WTC11 (cell line): ENCODE data around the gene PRR20A. TPM values are rescaled to one million over a fixed set of nuclear protein-coding genes. Genes with fewer than 3 reads are reported as not detected.
"Not testable (repeated sequence)": the region's sequence is repeated elsewhere in the genome, so short reads cannot be mapped to it uniquely, and the experiment has no call there.

ENCODE experiments used
- ATAC-seq: fragments of 200-7000 bp; cut with Tn5 transposase; 2 replicates; pipeline ENCODE4 v1.10.0; 2021; ENCODE audit warnings: mild to moderate bottlenecking, moderate library complexity
- CTCF ChIA-PET: fragments of 300-600 bp; sonication (Branson Sonifier 250); formaldehyde crosslinking; loops from one replicate; lab custom pipeline; 2021; ENCODE audit warnings: antibody characterized with exemption; lab: Charles Lee
- POLR2A ChIA-PET: fragments of 350-600 bp; sonication (Branson Sonifier 250); formaldehyde crosslinking; loops from one replicate; lab custom pipeline; 2021; ENCODE audit warnings: antibody characterized with exemption; lab: Charles Lee
- DNase-seq: peaks from one replicate; pipeline ENCODE4 v3.0.0; 2021; ENCODE audit warnings: low spot score
- H3K27ac Mint-ChIP-seq: 2 replicates; pipeline ENCODE4 v1.8.0; 2021; ENCODE audit warnings: mixed read lengths
- H3K27me3 Mint-ChIP-seq: 2 replicates; pipeline ENCODE4 v1.8.0; 2021; ENCODE audit warnings: low read depth, mild to moderate bottlenecking, moderate library complexity, mixed read lengths
- H3K36me3 Mint-ChIP-seq: 2 replicates; pipeline ENCODE4 v1.8.0; 2021; ENCODE audit warnings: mixed read lengths
- H3K4me1 Mint-ChIP-seq: 2 replicates; pipeline ENCODE4 v1.8.0; 2022; ENCODE audit warnings: mixed read lengths
- H3K4me3 Mint-ChIP-seq: 2 replicates; pipeline ENCODE4 v1.8.0; 2021; ENCODE audit warnings: mild to moderate bottlenecking, moderate library complexity, mixed read lengths
- H3K9me3 Mint-ChIP-seq: 2 replicates; pipeline ENCODE4 v1.8.0; 2021; ENCODE audit warnings: mixed read lengths
- ATF1 ChIP-seq: sonication (generic); formaldehyde crosslinking; IDR thresholded peaks from 2 replicates; pipeline ENCODE4 v1.8.1; 2023; ENCODE audit warnings: mild to moderate bottlenecking, moderate library complexity, missing genetic modification reagents
- FOXP1 ChIP-seq: sonication (generic); formaldehyde crosslinking; IDR thresholded peaks from 2 replicates; pipeline ENCODE4 v1.8.0; 2022; ENCODE audit warnings: missing genetic modification reagents, mild to moderate bottlenecking, moderate library complexity, borderline replicate concordance
- GABPB1 ChIP-seq: sonication (generic); formaldehyde crosslinking; IDR thresholded peaks from 2 replicates; pipeline ENCODE4 v1.8.1; 2023; ENCODE audit warnings: mild to moderate bottlenecking, missing genetic modification reagents
- JUN ChIP-seq: sonication (generic); formaldehyde crosslinking; IDR thresholded peaks from 2 replicates; pipeline ENCODE4 v1.8.0; 2023; ENCODE audit warnings: mild to moderate bottlenecking, missing genetic modification reagents
- MYBL2 ChIP-seq: sonication (generic); formaldehyde crosslinking; IDR thresholded peaks from 2 replicates; pipeline ENCODE4 v1.8.1; 2023; ENCODE audit warnings: mild to moderate bottlenecking, moderate library complexity, missing genetic modification reagents
- SP1 ChIP-seq: sonication (generic); formaldehyde crosslinking; conservative IDR thresholded peaks from 2 replicates; pipeline ENCODE4 v1.8.1; 2022; ENCODE audit warnings: missing genetic modification reagents
- TP53 ChIP-seq: sonication (generic); formaldehyde crosslinking; IDR thresholded peaks from 2 replicates; pipeline ENCODE4 v1.8.1; 2023; ENCODE audit warnings: mild to moderate bottlenecking, missing genetic modification reagents
- ZNF121 ChIP-seq: sonication (generic); formaldehyde crosslinking; IDR thresholded peaks from 2 replicates; pipeline ENCODE4 v1.8.0; 2023; ENCODE audit warnings: missing genetic modification reagents
- ZNF263 ChIP-seq: sonication (generic); formaldehyde crosslinking; IDR thresholded peaks from 2 replicates; pipeline ENCODE4 v1.8.1; 2022; ENCODE audit warnings: low read depth, mild to moderate bottlenecking, moderate library complexity, missing genetic modification reagents
- ZNF671 ChIP-seq: fragments of 250-450 bp; sonication (Bioruptor Pico); IDR thresholded peaks from 2 replicates; pipeline ENCODE4 v1.8.0; 2021; ENCODE audit warnings: mild to moderate bottlenecking
- total RNA-seq: library from RNA; stranded (reverse); gene quantifications from 3 replicates; pipeline ENCODE4 v1.2.3, GENCODE V29; 2021
- TF ChIP-seq, protein P1 (sequence below): sonication (generic); formaldehyde crosslinking; IDR thresholded peaks from 2 replicates; pipeline ENCODE4 v1.8.1; 2022; ENCODE audit warnings: mild to moderate bottlenecking, missing genetic modification reagents, moderate library complexity, borderline replicate concordance
- TF ChIP-seq, protein P2 (sequence below): sonication (generic); formaldehyde crosslinking; IDR thresholded peaks from 2 replicates; pipeline ENCODE4 v1.8.1; 2023; ENCODE audit warnings: mild to moderate bottlenecking, missing genetic modification reagents, moderate library complexity
- TF ChIP-seq, protein P3 (sequence below): fragments of 250-450 bp; sonication (Bioruptor Pico); IDR thresholded peaks from 2 replicates; pipeline ENCODE4 v2.1.2; 2022; ENCODE audit warnings: mild to moderate bottlenecking, moderate library complexity
- TF ChIP-seq, protein P4 (sequence below): sonication (generic); formaldehyde crosslinking; IDR thresholded peaks from 2 replicates; pipeline ENCODE4 v1.8.0; 2022; ENCODE audit warnings: missing genetic modification reagents
- TF ChIP-seq, protein P5 (sequence below): fragments of 250-450 bp; sonication (Bioruptor Pico); IDR thresholded peaks from 2 replicates; pipeline ENCODE4 v1.9.0; 2021; ENCODE audit warnings: mild to moderate bottlenecking
- TF ChIP-seq, protein P6 (sequence below): fragments of 250-450 bp; sonication (Bioruptor Pico); IDR thresholded peaks from 2 replicates; pipeline ENCODE4 v1.9.0; 2021; ENCODE audit warnings: mild to moderate bottlenecking
- TF ChIP-seq, protein P7 (sequence below): sonication (generic); formaldehyde crosslinking; IDR thresholded peaks from 2 replicates; pipeline ENCODE4 v1.8.0; 2023; ENCODE audit warnings: missing genetic modification reagents

Gene PRR20A
- total RNA-seq, 1 experiment from 2014 or later = not detected

DNA sequence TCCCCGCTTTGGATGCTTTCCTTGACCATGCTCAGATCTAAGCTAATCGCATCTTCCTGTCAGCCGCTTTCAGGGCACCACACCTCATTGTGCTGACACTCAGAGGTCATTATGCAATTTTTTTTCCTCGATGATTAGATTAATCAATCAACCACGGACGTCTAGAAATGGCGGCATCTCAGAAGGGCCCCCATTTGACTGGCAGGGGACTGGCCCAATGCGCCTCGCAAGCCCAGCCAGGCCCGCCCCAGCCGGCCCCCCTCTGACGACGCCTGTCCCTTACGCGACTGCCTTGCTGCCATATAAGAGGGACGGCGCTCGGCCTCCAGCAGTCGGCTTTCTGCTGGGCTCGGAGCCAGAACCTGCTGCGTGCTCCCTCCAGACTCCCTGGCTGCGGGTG is 19.6 kb downstream of the PRR20A start, which contains the start of gene PRR20D:
PRR20D (plus strand) TSS at position 301 of the 400 bp plus-strand sequence. CDS start 387 bp downstream, outside the sequence.
- POLR2A ChIA-PET, ATAC-seq, H3K36me3 Mint-ChIP-seq: not testable (repeated sequence)

DNA sequence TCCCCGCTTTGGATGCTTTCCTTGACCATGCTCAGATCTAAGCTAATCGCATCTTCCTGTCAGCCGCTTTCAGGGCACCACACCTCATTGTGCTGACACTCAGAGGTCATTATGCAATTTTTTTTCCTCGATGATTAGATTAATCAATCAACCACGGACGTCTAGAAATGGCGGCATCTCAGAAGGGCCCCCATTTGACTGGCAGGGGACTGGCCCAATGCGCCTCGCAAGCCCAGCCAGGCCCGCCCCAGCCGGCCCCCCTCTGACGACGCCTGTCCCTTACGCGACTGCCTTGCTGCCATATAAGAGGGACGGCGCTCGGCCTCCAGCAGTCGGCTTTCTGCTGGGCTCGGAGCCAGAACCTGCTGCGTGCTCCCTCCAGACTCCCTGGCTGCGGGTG is 26.2 kb downstream of the PRR20A start, which contains the start of gene PRR20E:
PRR20E (plus strand) TSS at position 301 of the 400 bp plus-strand sequence. CDS start 387 bp downstream, outside the sequence.
- H3K4me1 Mint-ChIP-seq, H3K4me3 Mint-ChIP-seq, ATAC-seq, CTCF ChIA-PET, H3K27ac Mint-ChIP-seq, H3K27me3 Mint-ChIP-seq, POLR2A ChIA-PET, H3K9me3 Mint-ChIP-seq, H3K36me3 Mint-ChIP-seq, DNase-seq: not testable (repeated sequence)

More for the DNA sequence above, 19.6 kb downstream of the PRR20A start, which contains the start of gene PRR20D:
- DNase-seq, H3K27ac Mint-ChIP-seq, H3K4me1 Mint-ChIP-seq, CTCF ChIA-PET, H3K27me3 Mint-ChIP-seq, H3K4me3 Mint-ChIP-seq, H3K9me3 Mint-ChIP-seq: not testable (repeated sequence)

DNA sequence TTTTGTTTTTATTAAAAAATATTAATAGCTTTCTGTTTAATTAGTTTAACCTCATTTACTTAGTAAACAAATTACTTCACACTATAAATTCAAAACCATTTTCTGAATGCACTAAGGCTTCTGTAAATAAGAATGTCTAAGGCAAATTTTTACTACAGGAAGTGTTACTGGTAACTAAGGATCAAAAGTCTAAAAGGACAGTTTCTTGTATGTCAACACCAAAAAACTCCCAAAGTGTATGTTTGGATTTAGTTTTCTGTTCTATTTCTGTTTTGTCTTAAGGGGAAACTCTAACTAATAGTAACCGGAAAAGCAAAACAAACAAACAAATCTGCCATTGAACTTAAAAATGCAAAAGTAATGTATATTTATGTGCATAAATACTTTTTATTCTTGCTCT is 50.9 kb downstream of the PRR20A start:
- ChIA-PET CTCF (no interaction called here), POLR2A (no interaction called here)
- H3K36me3 Mint-ChIP-seq = no peaks in the 10 kb centered on the region
- peaks cover 5% of the 10 kb centered on the region for H3K4me1 Mint-ChIP-seq
- DNase-seq (no peak), ATAC-seq (no peak)
- no peaks in the 10 kb centered on the region for H3K9me3 Mint-ChIP-seq
- H3K4me3 Mint-ChIP-seq = no peak overlapping the region
- TF ChIP-seq, protein P1, sequence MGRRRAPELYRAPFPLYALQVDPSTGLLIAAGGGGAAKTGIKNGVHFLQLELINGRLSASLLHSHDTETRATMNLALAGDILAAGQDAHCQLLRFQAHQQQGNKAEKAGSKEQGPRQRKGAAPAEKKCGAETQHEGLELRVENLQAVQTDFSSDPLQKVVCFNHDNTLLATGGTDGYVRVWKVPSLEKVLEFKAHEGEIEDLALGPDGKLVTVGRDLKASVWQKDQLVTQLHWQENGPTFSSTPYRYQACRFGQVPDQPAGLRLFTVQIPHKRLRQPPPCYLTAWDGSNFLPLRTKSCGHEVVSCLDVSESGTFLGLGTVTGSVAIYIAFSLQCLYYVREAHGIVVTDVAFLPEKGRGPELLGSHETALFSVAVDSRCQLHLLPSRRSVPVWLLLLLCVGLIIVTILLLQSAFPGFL (CRISPR knock-in tag) = no peak
- TF ChIP-seq, protein P2, sequence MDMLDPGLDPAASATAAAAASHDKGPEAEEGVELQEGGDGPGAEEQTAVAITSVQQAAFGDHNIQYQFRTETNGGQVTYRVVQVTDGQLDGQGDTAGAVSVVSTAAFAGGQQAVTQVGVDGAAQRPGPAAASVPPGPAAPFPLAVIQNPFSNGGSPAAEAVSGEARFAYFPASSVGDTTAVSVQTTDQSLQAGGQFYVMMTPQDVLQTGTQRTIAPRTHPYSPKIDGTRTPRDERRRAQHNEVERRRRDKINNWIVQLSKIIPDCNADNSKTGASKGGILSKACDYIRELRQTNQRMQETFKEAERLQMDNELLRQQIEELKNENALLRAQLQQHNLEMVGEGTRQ (CRISPR knock-in tag) = no peak
- no peak for TF ChIP-seq JUN (CRISPR knock-in tag)
- TF ChIP-seq TP53 (CRISPR knock-in tag) = no peak
- TF ChIP-seq, protein P3, sequence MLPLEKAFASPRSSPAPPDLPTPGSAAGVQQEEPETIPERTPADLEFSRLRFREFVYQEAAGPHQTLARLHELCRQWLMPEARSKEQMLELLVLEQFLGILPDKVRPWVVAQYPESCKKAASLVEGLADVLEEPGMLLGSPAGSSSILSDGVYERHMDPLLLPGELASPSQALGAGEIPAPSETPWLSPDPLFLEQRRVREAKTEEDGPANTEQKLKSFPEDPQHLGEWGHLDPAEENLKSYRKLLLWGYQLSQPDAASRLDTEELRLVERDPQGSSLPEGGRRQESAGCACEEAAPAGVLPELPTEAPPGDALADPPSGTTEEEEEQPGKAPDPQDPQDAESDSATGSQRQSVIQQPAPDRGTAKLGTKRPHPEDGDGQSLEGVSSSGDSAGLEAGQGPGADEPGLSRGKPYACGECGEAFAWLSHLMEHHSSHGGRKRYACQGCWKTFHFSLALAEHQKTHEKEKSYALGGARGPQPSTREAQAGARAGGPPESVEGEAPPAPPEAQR (CRISPR knock-in tag) = no peak
- no peak for TF ChIP-seq ZNF671 (CRISPR knock-in tag)
- TF ChIP-seq ZNF263 (CRISPR knock-in tag) = no peak
- TF ChIP-seq, protein P4, sequence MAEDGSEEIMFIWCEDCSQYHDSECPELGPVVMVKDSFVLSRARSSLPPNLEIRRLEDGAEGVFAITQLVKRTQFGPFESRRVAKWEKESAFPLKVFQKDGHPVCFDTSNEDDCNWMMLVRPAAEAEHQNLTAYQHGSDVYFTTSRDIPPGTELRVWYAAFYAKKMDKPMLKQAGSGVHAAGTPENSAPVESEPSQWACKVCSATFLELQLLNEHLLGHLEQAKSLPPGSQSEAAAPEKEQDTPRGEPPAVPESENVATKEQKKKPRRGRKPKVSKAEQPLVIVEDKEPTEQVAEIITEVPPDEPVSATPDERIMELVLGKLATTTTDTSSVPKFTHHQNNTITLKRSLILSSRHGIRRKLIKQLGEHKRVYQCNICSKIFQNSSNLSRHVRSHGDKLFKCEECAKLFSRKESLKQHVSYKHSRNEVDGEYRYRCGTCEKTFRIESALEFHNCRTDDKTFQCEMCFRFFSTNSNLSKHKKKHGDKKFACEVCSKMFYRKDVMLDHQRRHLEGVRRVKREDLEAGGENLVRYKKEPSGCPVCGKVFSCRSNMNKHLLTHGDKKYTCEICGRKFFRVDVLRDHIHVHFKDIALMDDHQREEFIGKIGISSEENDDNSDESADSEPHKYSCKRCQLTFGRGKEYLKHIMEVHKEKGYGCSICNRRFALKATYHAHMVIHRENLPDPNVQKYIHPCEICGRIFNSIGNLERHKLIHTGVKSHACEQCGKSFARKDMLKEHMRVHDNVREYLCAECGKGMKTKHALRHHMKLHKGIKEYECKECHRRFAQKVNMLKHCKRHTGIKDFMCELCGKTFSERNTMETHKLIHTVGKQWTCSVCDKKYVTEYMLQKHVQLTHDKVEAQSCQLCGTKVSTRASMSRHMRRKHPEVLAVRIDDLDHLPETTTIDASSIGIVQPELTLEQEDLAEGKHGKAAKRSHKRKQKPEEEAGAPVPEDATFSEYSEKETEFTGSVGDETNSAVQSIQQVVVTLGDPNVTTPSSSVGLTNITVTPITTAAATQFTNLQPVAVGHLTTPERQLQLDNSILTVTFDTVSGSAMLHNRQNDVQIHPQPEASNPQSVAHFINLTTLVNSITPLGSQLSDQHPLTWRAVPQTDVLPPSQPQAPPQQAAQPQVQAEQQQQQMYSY = no peak
- no peak for TF ChIP-seq MYBL2 (CRISPR knock-in tag)
- TF ChIP-seq, protein P5, sequence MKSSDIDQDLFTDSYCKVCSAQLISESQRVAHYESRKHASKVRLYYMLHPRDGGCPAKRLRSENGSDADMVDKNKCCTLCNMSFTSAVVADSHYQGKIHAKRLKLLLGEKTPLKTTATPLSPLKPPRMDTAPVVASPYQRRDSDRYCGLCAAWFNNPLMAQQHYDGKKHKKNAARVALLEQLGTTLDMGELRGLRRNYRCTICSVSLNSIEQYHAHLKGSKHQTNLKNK (CRISPR knock-in tag) = no peak
- no peak for TF ChIP-seq ATF1
- TF ChIP-seq SP1 = no peak
- TF ChIP-seq ZNF121 (CRISPR knock-in tag) = no peak
- no peak for TF ChIP-seq GABPB1 (CRISPR knock-in tag)
- TF ChIP-seq, protein P6, sequence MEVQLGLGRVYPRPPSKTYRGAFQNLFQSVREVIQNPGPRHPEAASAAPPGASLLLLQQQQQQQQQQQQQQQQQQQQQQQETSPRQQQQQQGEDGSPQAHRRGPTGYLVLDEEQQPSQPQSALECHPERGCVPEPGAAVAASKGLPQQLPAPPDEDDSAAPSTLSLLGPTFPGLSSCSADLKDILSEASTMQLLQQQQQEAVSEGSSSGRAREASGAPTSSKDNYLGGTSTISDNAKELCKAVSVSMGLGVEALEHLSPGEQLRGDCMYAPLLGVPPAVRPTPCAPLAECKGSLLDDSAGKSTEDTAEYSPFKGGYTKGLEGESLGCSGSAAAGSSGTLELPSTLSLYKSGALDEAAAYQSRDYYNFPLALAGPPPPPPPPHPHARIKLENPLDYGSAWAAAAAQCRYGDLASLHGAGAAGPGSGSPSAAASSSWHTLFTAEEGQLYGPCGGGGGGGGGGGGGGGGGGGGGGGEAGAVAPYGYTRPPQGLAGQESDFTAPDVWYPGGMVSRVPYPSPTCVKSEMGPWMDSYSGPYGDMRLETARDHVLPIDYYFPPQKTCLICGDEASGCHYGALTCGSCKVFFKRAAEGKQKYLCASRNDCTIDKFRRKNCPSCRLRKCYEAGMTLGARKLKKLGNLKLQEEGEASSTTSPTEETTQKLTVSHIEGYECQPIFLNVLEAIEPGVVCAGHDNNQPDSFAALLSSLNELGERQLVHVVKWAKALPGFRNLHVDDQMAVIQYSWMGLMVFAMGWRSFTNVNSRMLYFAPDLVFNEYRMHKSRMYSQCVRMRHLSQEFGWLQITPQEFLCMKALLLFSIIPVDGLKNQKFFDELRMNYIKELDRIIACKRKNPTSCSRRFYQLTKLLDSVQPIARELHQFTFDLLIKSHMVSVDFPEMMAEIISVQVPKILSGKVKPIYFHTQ = no peak
- TF ChIP-seq FOXP1 (CRISPR knock-in tag) = no peak
- TF ChIP-seq, protein P7, sequence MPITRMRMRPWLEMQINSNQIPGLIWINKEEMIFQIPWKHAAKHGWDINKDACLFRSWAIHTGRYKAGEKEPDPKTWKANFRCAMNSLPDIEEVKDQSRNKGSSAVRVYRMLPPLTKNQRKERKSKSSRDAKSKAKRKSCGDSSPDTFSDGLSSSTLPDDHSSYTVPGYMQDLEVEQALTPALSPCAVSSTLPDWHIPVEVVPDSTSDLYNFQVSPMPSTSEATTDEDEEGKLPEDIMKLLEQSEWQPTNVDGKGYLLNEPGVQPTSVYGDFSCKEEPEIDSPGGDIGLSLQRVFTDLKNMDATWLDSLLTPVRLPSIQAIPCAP (CRISPR knock-in tag) = no peak
- H3K27ac Mint-ChIP-seq = no peak overlapping the region
- H3K27me3 Mint-ChIP-seq = no peaks in the 10 kb centered on the region
